AG09309 (cell line): ENCODE data around the gene MAPK14.

Experiments used
- DNase-seq: peaks from one replicate; pipeline ENCODE4 v3.0.0-alpha.2; 2010; ENCODE audit warnings: low read depth
- H3K4me3 ChIP-seq: 2 replicates; pipeline ENCODE4 v1.5.1; 2011; ENCODE audit warnings: mild to moderate bottlenecking, low read depth, low read length, moderate library complexity; ENCODE audit not compliant: control insufficient read depth
- CTCF ChIP-seq: IDR thresholded peaks from 2 replicates; pipeline ENCODE4 v1.5.1; 2011; ENCODE audit warnings: mild to moderate bottlenecking, low read depth, low read length, inconsistent platforms; ENCODE audit not compliant: insufficient read depth, control insufficient read depth; ENCODE audit errors: missing control alignments

The MAPK14 gene

GRCh38 chr6:36154286-36154685, 126.7 kb downstream of the MAPK14 start:
- no peak overlapping the region for H3K4me3 ChIP-seq
- no peak for DNase-seq

GRCh38 chr6:36155662-36156061, 128.1 kb downstream of the MAPK14 start:
- no peak for TF ChIP-seq CTCF
- DNase-seq: no peak
- no peak overlapping the region for H3K4me3 ChIP-seq

More at GRCh38 chr6:36154286-36154685, 126.7 kb downstream of the MAPK14 start:
- no peak for TF ChIP-seq CTCF

GRCh38 chr6:36160147-36160760, 132.6 kb downstream of the MAPK14 start:
- TF ChIP-seq CTCF: no peak
- no peak for DNase-seq

More at GRCh38 chr6:36160147-36160760, 132.6 kb downstream of the MAPK14 start:
- no peak overlapping the region for H3K4me3 ChIP-seq
